GM06990 (cell line): ENCODE data around the gene CPXM2.

Experiments used
- DNase-seq: peaks from one replicate; pipeline ENCODE4 v3.0.0-alpha.2; 2011; ENCODE audit not compliant: insufficient read length; ENCODE audit errors: extremely low read depth
- H3K27me3 ChIP-seq: replicated peaks from 2 replicates; pipeline ENCODE4 v1.6.0; 2011; ENCODE audit warnings: low read length; ENCODE audit not compliant: control insufficient read depth, insufficient read depth
- H3K36me3 ChIP-seq: 2 replicates; pipeline ENCODE4 v1.5.1; 2011; ENCODE audit warnings: low read length; ENCODE audit not compliant: control insufficient read depth, insufficient read depth
- H3K4me3 ChIP-seq: replicated peaks from 2 replicates; pipeline ENCODE4 v1.5.1; 2011; ENCODE audit warnings: low read depth, mild to moderate bottlenecking, control low read depth, low read length
- CTCF ChIP-seq: IDR thresholded peaks from 2 replicates; pipeline ENCODE4 v1.5.1; 2011; ENCODE audit warnings: low read length, control low read depth, mild to moderate bottlenecking, inconsistent platforms; ENCODE audit not compliant: insufficient read depth, poor library complexity, severe bottlenecking

Gene CPXM2

GRCh38 chr10:123759041-123759440, 132.6 kb downstream of the CPXM2 start:
- Histone ChIP-seq H3K4me3 (no peak overlapping the region), H3K36me3 (no peaks in the 10 kb centered on the region), H3K27me3 (no peaks in the 10 kb centered on the region; the same call in none of the 2 replicates)
- DNase-seq = no peak
- TF ChIP-seq CTCF = no peak

- Histone ChIP-seq H3K36me3 (no peaks in the 10 kb centered on the region), H3K27me3 (no peaks in the 10 kb centered on the region; the same call in none of the 2 replicates), H3K4me3 (no peak overlapping the region)
- no peak for TF ChIP-seq CTCF
- no peak for DNase-seq
These were observed 133.8 kb downstream of the CPXM2 start for GRCh38 chr10:123757853-123758252.

GRCh38 chr10:123755061-123755460, 136.5 kb downstream of the CPXM2 start:
- DNase-seq = no peak
- H3K4me3 ChIP-seq = no peak overlapping the region
- no peak for TF ChIP-seq CTCF
- no peaks in the 10 kb centered on the region for H3K36me3 ChIP-seq
- H3K27me3 ChIP-seq = no peaks in the 10 kb centered on the region; the same call in none of the 2 replicates

GRCh38 chr10:123754123-123754522, 137.5 kb downstream of the CPXM2 start:
- no peaks in the 10 kb centered on the region for H3K36me3 ChIP-seq
- H3K27me3 ChIP-seq = no peaks in the 10 kb centered on the region; the same call in 1 of the 2 replicates
- DNase-seq = no peak
- no peak for TF ChIP-seq CTCF
- H3K4me3 ChIP-seq = no peak overlapping the region

GRCh38 chr10:123751342-123752134, 140.1 kb downstream of the CPXM2 start:
- no peak for DNase-seq
- no peak for TF ChIP-seq CTCF
- no peaks in the 10 kb centered on the region; the same call in 1 of the 2 replicates for H3K27me3 ChIP-seq
- H3K4me3 ChIP-seq = no peak overlapping the region
- H3K36me3 ChIP-seq = no peaks in the 10 kb centered on the region
